Mesothelial cell of epicardium (in vitro differentiated cells): ENCODE data around the gene CRTC2. TPM values are rescaled to one million over a fixed set of nuclear protein-coding genes. Genes with fewer than 3 reads are reported as not detected.
"Not testable (repeated sequence)": the region's sequence is repeated elsewhere in the genome, so short reads cannot be mapped to it uniquely, and the experiment has no call there.

Experiments used
- DNase-seq, 2 experiments: peaks; one replicate each; pipeline ENCODE4 v3.0.0; 2021; ENCODE audit warnings: low spot score in 2 of 2; ENCODE audit not compliant: unreplicated experiment in 2 of 2
- H3K27ac Mint-ChIP-seq: 2 replicates; pipeline ENCODE4 v1.8.0; 2021; ENCODE audit warnings: mixed read lengths
- H3K27me3 Mint-ChIP-seq: 2 replicates; pipeline ENCODE4 v1.8.0; 2021; ENCODE audit warnings: low read depth, mixed read lengths
- H3K36me3 Mint-ChIP-seq: 2 replicates; pipeline ENCODE4 v1.8.0; 2021; ENCODE audit warnings: mixed read lengths
- H3K4me1 Mint-ChIP-seq: 2 replicates; pipeline ENCODE4 v1.8.0; 2021; ENCODE audit warnings: mixed read lengths
- H3K4me3 Mint-ChIP-seq: 2 replicates; pipeline ENCODE4 v1.8.0; 2021; ENCODE audit warnings: mild to moderate bottlenecking, moderate library complexity, mixed read lengths
- H3K9me3 Mint-ChIP-seq: 2 replicates; pipeline ENCODE4 v1.8.0; 2021; ENCODE audit warnings: mixed read lengths
- CTCF ChIP-seq: fragments of 200-600 bp; sonication (generic); IDR thresholded peaks from one replicate; pipeline ENCODE4 v1.5.0; 2021; ENCODE audit warnings: antibody characterized with exemption; ENCODE audit not compliant: unreplicated experiment
- total RNA-seq: library from RNA; stranded (reverse); gene quantifications from 3 replicates; pipeline ENCODE4 v1.2.1, GENCODE V29; 2021

The CRTC2 gene, protein sequence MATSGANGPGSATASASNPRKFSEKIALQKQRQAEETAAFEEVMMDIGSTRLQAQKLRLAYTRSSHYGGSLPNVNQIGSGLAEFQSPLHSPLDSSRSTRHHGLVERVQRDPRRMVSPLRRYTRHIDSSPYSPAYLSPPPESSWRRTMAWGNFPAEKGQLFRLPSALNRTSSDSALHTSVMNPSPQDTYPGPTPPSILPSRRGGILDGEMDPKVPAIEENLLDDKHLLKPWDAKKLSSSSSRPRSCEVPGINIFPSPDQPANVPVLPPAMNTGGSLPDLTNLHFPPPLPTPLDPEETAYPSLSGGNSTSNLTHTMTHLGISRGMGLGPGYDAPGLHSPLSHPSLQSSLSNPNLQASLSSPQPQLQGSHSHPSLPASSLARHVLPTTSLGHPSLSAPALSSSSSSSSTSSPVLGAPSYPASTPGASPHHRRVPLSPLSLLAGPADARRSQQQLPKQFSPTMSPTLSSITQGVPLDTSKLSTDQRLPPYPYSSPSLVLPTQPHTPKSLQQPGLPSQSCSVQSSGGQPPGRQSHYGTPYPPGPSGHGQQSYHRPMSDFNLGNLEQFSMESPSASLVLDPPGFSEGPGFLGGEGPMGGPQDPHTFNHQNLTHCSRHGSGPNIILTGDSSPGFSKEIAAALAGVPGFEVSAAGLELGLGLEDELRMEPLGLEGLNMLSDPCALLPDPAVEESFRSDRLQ
- 45.5 to 47.1 TPM (median 45.9 TPM) in 3 replicates for total RNA-seq

GRCh38 chr1:153958111-153958960, at the start of gene CRTC2:
CRTC2 (minus strand) TSS chr1:153958612; CDS start chr1:153958497, 115 bp downstream.
- TF ChIP-seq CTCF = no peak
- H3K4me3 Mint-ChIP-seq = peak within 1 kb of the TSS; percentile 94

DNA sequence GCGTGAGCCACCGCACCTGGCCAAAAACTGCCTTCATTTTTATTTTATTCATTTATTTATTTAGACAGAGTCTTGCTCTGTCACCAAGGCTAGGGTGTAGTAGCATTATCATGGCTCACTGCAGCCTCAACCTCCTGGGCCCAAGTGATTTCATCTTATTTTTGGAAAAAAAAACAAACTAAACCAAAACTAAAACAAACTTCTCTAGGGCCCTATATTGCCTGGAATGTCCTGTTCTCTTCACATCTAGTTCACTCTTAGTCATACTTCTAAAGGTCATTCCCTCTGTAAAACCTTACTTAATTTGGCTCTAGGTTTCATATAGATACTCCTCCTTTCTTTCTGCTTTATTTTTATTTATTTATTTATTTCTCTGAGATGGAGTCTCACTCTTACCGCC, 47.7 kb upstream of the CRTC2 start:
- DNase-seq = no peak
- H3K36me3 Mint-ChIP-seq = no peaks in the 10 kb centered on the region
- no peak overlapping the region for H3K27ac Mint-ChIP-seq
- H3K4me1 Mint-ChIP-seq = peaks cover 13% of the 10 kb centered on the region
- no peaks in the 10 kb centered on the region for H3K9me3 Mint-ChIP-seq
- no peaks in the 10 kb centered on the region for H3K27me3 Mint-ChIP-seq
- no peak overlapping the region for H3K4me3 Mint-ChIP-seq
- TF ChIP-seq CTCF = no peak

More at GRCh38 chr1:153958111-153958960, at the start of gene CRTC2:
- peak; percentile 93 for DNase-seq
- no peaks in the 10 kb centered on the region for H3K27me3 Mint-ChIP-seq
- H3K4me1 Mint-ChIP-seq = peaks cover 40% of the 10 kb centered on the region
- peaks cover 6% of the 10 kb centered on the region for H3K36me3 Mint-ChIP-seq
- no peaks in the 10 kb centered on the region for H3K9me3 Mint-ChIP-seq
- peak within 1 kb of the TSS; percentile 98 for H3K27ac Mint-ChIP-seq

GRCh38 chr1:154000420-154000819, 42.0 kb upstream of the CRTC2 start:
- Mint-ChIP-seq H3K9me3 (no peaks in the 10 kb centered on the region), H3K27ac (peak overlapping the region; percentile 97), H3K27me3 (no peaks in the 10 kb centered on the region), H3K4me1 (peaks cover 19% of the 10 kb centered on the region), H3K36me3 (peaks cover 4% of the 10 kb centered on the region), H3K4me3 (no peak overlapping the region)
- no peak for TF ChIP-seq CTCF
- no peak for DNase-seq

DNA sequence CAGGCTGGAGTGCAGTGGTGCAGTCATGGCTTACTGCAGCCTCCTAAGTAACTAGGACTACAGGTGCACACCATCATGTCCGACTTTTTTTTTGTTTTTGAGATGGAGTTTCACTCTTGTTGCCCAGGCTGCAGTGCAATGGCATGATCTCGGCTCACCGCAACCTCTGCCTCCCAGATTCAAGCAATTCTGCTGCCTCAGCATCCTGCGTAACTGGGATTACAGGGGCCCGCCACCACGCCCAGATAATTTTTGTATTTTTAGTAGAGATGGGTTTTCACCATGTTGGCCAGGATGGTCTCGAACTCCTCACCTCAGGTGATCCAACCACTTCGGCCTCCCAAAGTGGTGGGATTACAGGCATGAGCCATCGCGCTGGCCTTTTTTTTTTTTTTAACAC, 38.5 kb upstream of the CRTC2 start:
- not testable (repeated sequence) for H3K4me3 Mint-ChIP-seq
- H3K4me1 Mint-ChIP-seq = peaks cover 25% of the 10 kb centered on the region
- peak overlapping the region; percentile 21 for H3K27ac Mint-ChIP-seq

DNA sequence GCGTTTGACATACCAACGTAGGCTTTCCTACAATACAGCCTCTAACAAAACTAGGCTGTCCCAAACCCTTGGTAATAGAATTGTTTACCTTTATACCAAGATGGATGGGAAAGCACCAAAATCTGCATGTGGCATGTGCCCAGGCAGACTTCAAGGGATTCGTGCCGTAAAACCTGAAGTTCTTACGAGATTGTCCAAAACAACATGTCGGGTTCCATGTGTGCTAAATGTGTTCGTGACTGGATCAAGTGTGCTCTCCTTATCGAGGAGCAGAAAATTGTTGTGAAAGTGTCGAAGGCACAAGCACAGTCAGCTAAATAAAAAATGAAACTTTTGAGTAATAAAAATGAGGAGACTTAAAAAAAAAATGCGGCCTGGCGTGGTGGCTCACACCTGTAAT, 37.2 kb upstream of the CRTC2 start:
- H3K9me3 Mint-ChIP-seq = no peaks in the 10 kb centered on the region
- no peak for DNase-seq
- H3K4me1 Mint-ChIP-seq = peaks cover 22% of the 10 kb centered on the region
- no peak overlapping the region for H3K4me3 Mint-ChIP-seq
- no peaks in the 10 kb centered on the region for H3K27me3 Mint-ChIP-seq
- H3K27ac Mint-ChIP-seq = peak overlapping the region; percentile 69
- TF ChIP-seq CTCF = no peak
- H3K36me3 Mint-ChIP-seq = peaks cover 27% of the 10 kb centered on the region

More for the DNA sequence above, 38.5 kb upstream of the CRTC2 start:
- DNase-seq, H3K9me3 Mint-ChIP-seq, H3K27me3 Mint-ChIP-seq: not testable (repeated sequence)
- H3K36me3 Mint-ChIP-seq = peaks cover 19% of the 10 kb centered on the region
